ENCODE data around the gene ADCY6. TPM values are rescaled to one million over a fixed set of nuclear protein-coding genes. Genes with fewer than 3 reads are reported as not detected.

The ADCY6 gene
- total RNA-seq, 1 experiment from 2014 or later, result 31.1 TPM

- no peaks in the 10 kb centered on the region for H3K27me3 ChIP-seq (ENCODE audit: insufficient read depth, low read length)
- no peak overlapping the region for H3K56ac ChIP-seq (ENCODE audit: insufficient read length, low read depth, low read length)
- no peak overlapping the region for H3K4me2 ChIP-seq (ENCODE audit: insufficient read depth, insufficient read length, low read length)
- no peak overlapping the region for H3K23ac ChIP-seq (ENCODE audit: insufficient read length, low read depth, low read length)
- no peak for DNase-seq
- H3K36me3 Mint-ChIP-seq (ENCODE audit: insufficient read depth in 1 of 3, low read depth in 3 of 3), result no peaks in the 10 kb centered on the region
- H3K4me1 Mint-ChIP-seq, result no peaks in the 10 kb centered on the region
- no peak overlapping the region for H3K14ac ChIP-seq (ENCODE audit: insufficient read depth, low read length)
- no peak overlapping the region for H2BK5ac ChIP-seq (ENCODE audit: insufficient read length, low read length)
- H3K4ac ChIP-seq (ENCODE audit: low read depth, low read length), result no peak overlapping the region
- H3K79me1 ChIP-seq (ENCODE audit: insufficient read depth, low read depth, low read length, poor library complexity, severe bottlenecking), result no peaks in the 10 kb centered on the region
- no peak overlapping the region for H3T11ph ChIP-seq (ENCODE audit: low read length)
- H3K18ac ChIP-seq (ENCODE audit: insufficient read length, low read depth, low read length), result no peak overlapping the region
- no peak overlapping the region for H2BK20ac ChIP-seq (ENCODE audit: low read depth, low read length, poor library complexity, severe bottlenecking)
- H3K27ac ChIP-seq (ENCODE audit: insufficient read length, low read depth, low read length), result no peak overlapping the region
- no peak overlapping the region for H2BK120ac ChIP-seq (ENCODE audit: low read depth, low read length, poor library complexity, severe bottlenecking)
- H4K91ac ChIP-seq (ENCODE audit: insufficient read length, low read depth, low read length), result no peak overlapping the region
- H2AK5ac ChIP-seq (ENCODE audit: insufficient read length, low read length), result no peak overlapping the region
- no peak overlapping the region for H2AFZ ChIP-seq (ENCODE audit: low read length)
- H2BK15ac ChIP-seq (ENCODE audit: low read depth, low read length), result no peak overlapping the region
- H3K23me2 ChIP-seq (ENCODE audit: insufficient read length, low read depth, low read length, poor library complexity, severe bottlenecking), result no peaks in the 10 kb centered on the region
- H3K9ac ChIP-seq (ENCODE audit: extremely low read depth, insufficient read length, low read length), result no peak overlapping the region
- H3K4me1 ChIP-seq (ENCODE audit: insufficient read depth, low read length), result no peaks in the 10 kb centered on the region
- no peak overlapping the region for H3K4me3 Mint-ChIP-seq
- no peak overlapping the region for H2BK12ac ChIP-seq (ENCODE audit: insufficient read length, low read depth, low read length)
- H4K8ac ChIP-seq (replicated peaks; ENCODE audit: insufficient read length, low read depth, low read length), result no peak overlapping the region
- H4K20me1 ChIP-seq (ENCODE audit: control insufficient read depth, insufficient read depth, insufficient read length), result no peaks in the 10 kb centered on the region
- no peaks in the 10 kb centered on the region for H3K79me2 ChIP-seq (ENCODE audit: insufficient read depth, low read length)
- H3K27me3 Mint-ChIP-seq (ENCODE audit: low read depth), result peaks cover 11% of the 10 kb centered on the region
- no peak overlapping the region for H4K5ac ChIP-seq (ENCODE audit: insufficient read length, low read depth, low read length)
- H3K9me3 Mint-ChIP-seq, result no peaks in the 10 kb centered on the region
- TF ChIP-seq CTCF (conservative IDR thresholded peaks at IDR 0.05), result no peak
- no peaks in the 10 kb centered on the region for H3K9me3 ChIP-seq (ENCODE audit: control insufficient read depth, low read depth, low read length)
- WGBS (ENCODE audit: extremely low coverage, insufficient read length, low lambda C conversion rate), result no CpG with 5 or more reads among the region's 1 CpG
- H3K27ac Mint-ChIP-seq, result no peak overlapping the region
These were observed 52.4 kb downstream of the ADCY6 start for GRCh38 chr12:48736456-48736855.
